DND-41 (cell line): ENCODE results near the gene LCE2C.
"Not testable (repeated sequence)": the region's sequence is repeated elsewhere in the genome, so short reads cannot be mapped to it uniquely, and the experiment has no call there.

Experiments used
- ATAC-seq: fragments of 200-7000 bp; cut with Tn5 transposase; 3 replicates; pipeline ENCODE4 v1.9.1; 2021; ENCODE audit warnings: low read depth; ENCODE audit not compliant: insufficient read depth
- DNase-seq: peaks from one replicate; pipeline ENCODE4 v3.0.0-alpha.2; 2020
- H2AFZ ChIP-seq: 2 replicates; pipeline ENCODE4 v1.6.0; 2012; ENCODE audit warnings: low read depth, low read length
- H3K27ac ChIP-seq: 2 replicates; pipeline ENCODE4 v1.5.1; 2012; ENCODE audit warnings: low read length, inconsistent platforms
- H3K27me3 ChIP-seq: fragments of 200-600 bp; sonication (generic); 2 replicates; pipeline ENCODE4 v1.6.0; 2012; ENCODE audit warnings: low read length, mild to moderate bottlenecking, inconsistent platforms; ENCODE audit not compliant: insufficient read depth, poor library complexity
- H3K36me3 ChIP-seq: 2 replicates; pipeline ENCODE4 v1.5.1; 2012; ENCODE audit warnings: low read length, inconsistent platforms; ENCODE audit not compliant: insufficient read depth
- H3K4me1 ChIP-seq: 2 replicates; pipeline ENCODE4 v1.5.1; 2012; ENCODE audit warnings: mild to moderate bottlenecking, low read length; ENCODE audit not compliant: insufficient read depth
- H3K4me2 ChIP-seq: 2 replicates; pipeline ENCODE4 v1.6.0; 2012; ENCODE audit warnings: mild to moderate bottlenecking, moderate library complexity, low read length, inconsistent platforms; ENCODE audit not compliant: insufficient read depth
- H3K4me3 ChIP-seq, 2 experiments: fragments of 200-600 bp in 1 of 2; shearing (Covaris generic) in 1 of 2; 2 replicates each; pipeline ENCODE4 v1.5.1; 2012 to 2016; ENCODE audit warnings: inconsistent platforms in 2 of 2, low read length in 2 of 2, mild to moderate bottlenecking in 2 of 2, low read depth in 1 of 2, moderate library complexity in 1 of 2
- H3K79me2 ChIP-seq: 2 replicates; pipeline ENCODE4 v1.6.0; 2012; ENCODE audit warnings: low read length, inconsistent platforms; ENCODE audit not compliant: insufficient read depth
- H3K9ac ChIP-seq: 2 replicates; pipeline ENCODE4 v1.6.0; 2012; ENCODE audit warnings: low read depth, mild to moderate bottlenecking, inconsistent platforms, low read length, moderate library complexity
- H3K9me3 ChIP-seq: 2 replicates; pipeline ENCODE4 v1.5.1; 2012; ENCODE audit warnings: low read length, moderate library complexity, mild to moderate bottlenecking, inconsistent platforms; ENCODE audit not compliant: insufficient read depth, severe bottlenecking
- H4K20me1 ChIP-seq: 2 replicates; pipeline ENCODE4 v1.6.0; 2012; ENCODE audit warnings: low read length; ENCODE audit not compliant: insufficient read depth
- CTCF ChIP-seq: IDR thresholded peaks from 2 replicates; pipeline ENCODE4 v1.5.1; 2012; ENCODE audit warnings: borderline replicate concordance, low read length, moderate library complexity, mild to moderate bottlenecking; ENCODE audit not compliant: poor library complexity, severe bottlenecking; ENCODE audit errors: extremely low read depth
- EZH2 ChIP-seq: IDR thresholded peaks from 3 replicates; pipeline ENCODE4 v1.6.1; 2012; ENCODE audit warnings: borderline replicate concordance, low read depth, mild to moderate bottlenecking, moderate library complexity, low read length, inconsistent platforms; ENCODE audit not compliant: severe bottlenecking

The LCE2C gene

GRCh38 chr1:152656459-152656858 is 18.6 kb upstream of the LCE2C start:
- no peaks in the 10 kb centered on the region for H3K36me3 ChIP-seq
- no peak overlapping the region for H3K27ac ChIP-seq
- H3K4me2 ChIP-seq: no peak overlapping the region
- H3K9me3 ChIP-seq: no peaks in the 10 kb centered on the region
- TF ChIP-seq CTCF (no peak), EZH2 (no peak)
- no peak overlapping the region for H2AFZ ChIP-seq
- DNase-seq (no peak), ATAC-seq (no peak)
- no peak overlapping the region for H3K9ac ChIP-seq
- no peak overlapping the region for H3K4me3 ChIP-seq
- no peaks in the 10 kb centered on the region for H4K20me1 ChIP-seq
- H3K4me1 ChIP-seq: no peaks in the 10 kb centered on the region
- H3K79me2 ChIP-seq: no peaks in the 10 kb centered on the region
- peaks cover 13% of the 10 kb centered on the region for H3K27me3 ChIP-seq

DNA sequence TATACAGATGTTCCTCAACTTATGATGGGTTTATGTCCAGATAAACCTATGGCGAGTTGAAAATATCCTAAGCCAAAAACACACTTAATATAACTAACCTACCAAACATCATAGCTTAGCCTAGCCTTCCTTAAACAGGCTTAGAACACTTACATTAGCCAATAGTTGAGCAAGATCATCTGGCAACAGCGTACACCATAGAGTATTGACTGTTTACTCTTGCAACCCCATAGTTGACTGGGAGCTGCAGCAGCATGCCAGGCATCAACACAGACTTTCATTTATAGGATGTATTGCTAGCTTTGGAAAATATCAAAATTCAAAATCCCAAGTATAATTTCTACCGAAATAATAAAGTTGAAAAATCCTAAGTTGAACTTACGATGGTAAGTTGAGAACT is 17.4 kb upstream of the LCE2C start:
- H4K20me1 ChIP-seq: no peaks in the 10 kb centered on the region
- TF ChIP-seq CTCF (no peak), EZH2 (no peak)
- H3K9ac ChIP-seq: no peak overlapping the region
- DNase-seq (no peak), ATAC-seq (no peak)
- peaks cover 11% of the 10 kb centered on the region for H3K27me3 ChIP-seq
- no peak overlapping the region for H3K4me3 ChIP-seq
- H3K27ac ChIP-seq: no peak overlapping the region
- no peaks in the 10 kb centered on the region for H3K79me2 ChIP-seq
- H2AFZ ChIP-seq: no peak overlapping the region
- H3K4me1 ChIP-seq: no peaks in the 10 kb centered on the region
- H3K36me3 ChIP-seq: no peaks in the 10 kb centered on the region
- H3K4me2 ChIP-seq: no peak overlapping the region
- H3K9me3 ChIP-seq: no peaks in the 10 kb centered on the region

- Histone ChIP-seq H3K79me2 (no peaks in the 10 kb centered on the region), H3K4me1 (no peaks in the 10 kb centered on the region), H3K4me2 (no peak overlapping the region), H3K9me3 (no peaks in the 10 kb centered on the region), H3K27ac (no peak overlapping the region), H4K20me1 (no peaks in the 10 kb centered on the region), H3K36me3 (no peaks in the 10 kb centered on the region), H3K4me3 (no peak overlapping the region), H2AFZ (no peak overlapping the region), H3K9ac (no peak overlapping the region), H3K27me3 (peaks cover 13% of the 10 kb centered on the region)
- ATAC-seq (no peak), DNase-seq (no peak)
- TF ChIP-seq CTCF: no peak
- TF ChIP-seq EZH2: no peak
Observed at GRCh38 chr1:152658649-152659048, 16.4 kb upstream of the LCE2C start.

GRCh38 chr1:152663098-152663497 is 12.0 kb upstream of the LCE2C start, which contains the start of gene LCE2D:
Gene LCE2D, plus strand, starts transcription at chr1:152663380. Its CDS starts 726 bp downstream, at chr1:152664106.
- DNase-seq (no peak), ATAC-seq (no peak)
- H3K9ac ChIP-seq: no peak within 1 kb of the TSS
- no peak for TF ChIP-seq CTCF
- TF ChIP-seq EZH2: no peak
- no peak within 1 kb of the TSS for H2AFZ ChIP-seq
- no peak within 1 kb of the TSS for H3K27ac ChIP-seq
- no peaks in the 10 kb centered on the region for H4K20me1 ChIP-seq
- no peak within 1 kb of the TSS for H3K4me3 ChIP-seq
- H3K27me3 ChIP-seq: peaks cover 9% of the 10 kb centered on the region
- H3K36me3 ChIP-seq: no peaks in the 10 kb centered on the region
- no peak within 1 kb of the TSS for H3K4me2 ChIP-seq
- H3K79me2 ChIP-seq: no peaks in the 10 kb centered on the region
- no peaks in the 10 kb centered on the region for H3K9me3 ChIP-seq
- H3K4me1 ChIP-seq: no peaks in the 10 kb centered on the region

- not testable (repeated sequence) for H3K79me2 ChIP-seq, H3K4me1 ChIP-seq, DNase-seq, ATAC-seq, H3K9me3 ChIP-seq, H2AFZ ChIP-seq, H3K27me3 ChIP-seq, H4K20me1 ChIP-seq, H3K4me2 ChIP-seq, H3K4me3 ChIP-seq, H3K36me3 ChIP-seq, H3K9ac ChIP-seq, H3K27ac ChIP-seq
Observed at GRCh38 chr1:152666171-152666570, 8.9 kb upstream of the LCE2C start.
